PFSK-1 (cell line): ENCODE measurements around the gene IL36B.

ENCODE experiments used
- POLR2AphosphoS5 ChIP-seq: IDR thresholded peaks from 2 replicates; pipeline ENCODE4 v1.6.1; 2012; ENCODE audit warnings: low read depth, mild to moderate bottlenecking, control low read depth, low read length, moderate library complexity
- SIN3A ChIP-seq: IDR thresholded peaks from 2 replicates; pipeline ENCODE4 v1.6.1; 2012; ENCODE audit warnings: mild to moderate bottlenecking, low read length, moderate library complexity, borderline replicate concordance; ENCODE audit not compliant: insufficient read depth
- TAF1 ChIP-seq: IDR thresholded peaks from 2 replicates; pipeline ENCODE4 v1.6.1; 2012; ENCODE audit warnings: low read length, control low read depth, borderline replicate concordance; ENCODE audit not compliant: insufficient read depth

GRCh38 chr2:113024764-113025163 lies 27.9 kb downstream of the IL36B start:
- TF ChIP-seq TAF1: no peak
- TF ChIP-seq POLR2AphosphoS5: no peak
- TF ChIP-seq SIN3A: no peak
